Measurements from ENCODE around the gene ATP4A.
A peak's percentile ranks its signal among the peaks of the same experiment; 100 is the strongest.

Gene ATP4A

DNA sequence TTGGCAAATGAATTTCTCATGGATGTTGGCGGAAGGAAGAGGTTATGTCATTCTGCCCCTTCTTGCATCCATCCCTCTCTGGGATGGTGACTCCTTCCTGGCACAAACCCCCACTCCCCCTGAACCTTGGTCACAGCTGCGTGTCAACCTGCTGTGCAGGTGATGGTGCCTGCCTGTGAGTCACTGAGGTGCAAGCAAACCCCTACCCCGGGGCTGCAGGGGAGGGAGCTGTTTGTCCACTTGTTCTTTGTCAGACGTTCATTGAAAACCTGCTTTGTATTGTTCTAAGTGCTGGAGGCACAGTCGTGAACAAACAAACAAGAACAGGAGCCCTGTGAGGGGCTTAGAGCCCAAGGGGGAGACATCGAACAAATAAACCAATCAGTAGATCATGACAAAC, 32.2 kb downstream of the ATP4A start:
- intact Hi-C loops (cut with DNase I) = no loop called here
- no peak for DNase-seq

DNA sequence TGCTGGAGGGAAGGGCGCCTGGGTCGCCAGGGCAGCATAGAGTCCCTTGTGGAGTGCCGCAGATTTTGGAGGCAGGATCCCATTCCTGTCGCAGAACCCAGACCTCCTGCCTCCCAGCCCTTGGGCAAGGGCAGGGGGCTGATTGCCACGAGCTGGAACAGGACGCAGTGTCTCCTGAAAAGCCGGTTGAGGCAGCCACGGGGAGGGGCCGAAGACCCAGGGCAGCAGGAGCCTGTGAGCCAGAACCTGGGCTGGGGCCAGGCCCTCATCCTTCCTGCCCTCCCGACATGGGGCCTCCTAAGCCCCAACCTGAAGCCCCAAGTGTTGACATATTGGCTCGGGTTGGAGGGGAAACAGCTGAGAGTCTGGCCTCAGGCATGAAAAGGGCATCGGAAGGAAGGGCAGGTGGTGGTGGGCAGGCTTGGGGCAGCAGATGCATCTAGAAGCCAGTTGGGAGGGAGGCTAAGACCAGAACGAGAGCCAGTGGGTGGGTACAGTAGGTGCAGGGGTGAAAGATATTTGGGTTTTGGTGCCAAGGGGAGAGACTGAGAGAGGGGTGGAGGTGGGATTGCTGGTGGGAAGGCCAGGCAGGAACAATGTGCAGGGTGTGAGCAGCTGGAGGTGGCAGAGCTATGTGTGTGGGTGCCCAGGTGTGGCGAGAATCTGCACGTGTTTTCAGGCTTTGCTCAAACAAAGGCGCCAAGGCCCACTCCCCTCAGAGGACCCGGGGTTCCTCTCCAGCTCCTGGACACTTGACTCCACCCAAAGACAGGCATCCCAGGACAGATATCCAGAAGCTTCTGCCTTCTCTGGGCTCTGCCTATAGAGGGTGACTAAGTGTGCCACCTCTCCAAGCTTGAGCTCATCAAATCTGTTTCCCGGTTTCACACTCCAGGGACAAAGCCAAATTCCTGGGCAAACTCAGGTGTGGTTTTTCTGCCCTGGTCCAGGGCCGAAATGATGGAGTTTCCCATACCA, 33.9 kb downstream of the ATP4A start:
- no peak for DNase-seq
- intact Hi-C loops (cut with DNase I) = no loop called here

DNA sequence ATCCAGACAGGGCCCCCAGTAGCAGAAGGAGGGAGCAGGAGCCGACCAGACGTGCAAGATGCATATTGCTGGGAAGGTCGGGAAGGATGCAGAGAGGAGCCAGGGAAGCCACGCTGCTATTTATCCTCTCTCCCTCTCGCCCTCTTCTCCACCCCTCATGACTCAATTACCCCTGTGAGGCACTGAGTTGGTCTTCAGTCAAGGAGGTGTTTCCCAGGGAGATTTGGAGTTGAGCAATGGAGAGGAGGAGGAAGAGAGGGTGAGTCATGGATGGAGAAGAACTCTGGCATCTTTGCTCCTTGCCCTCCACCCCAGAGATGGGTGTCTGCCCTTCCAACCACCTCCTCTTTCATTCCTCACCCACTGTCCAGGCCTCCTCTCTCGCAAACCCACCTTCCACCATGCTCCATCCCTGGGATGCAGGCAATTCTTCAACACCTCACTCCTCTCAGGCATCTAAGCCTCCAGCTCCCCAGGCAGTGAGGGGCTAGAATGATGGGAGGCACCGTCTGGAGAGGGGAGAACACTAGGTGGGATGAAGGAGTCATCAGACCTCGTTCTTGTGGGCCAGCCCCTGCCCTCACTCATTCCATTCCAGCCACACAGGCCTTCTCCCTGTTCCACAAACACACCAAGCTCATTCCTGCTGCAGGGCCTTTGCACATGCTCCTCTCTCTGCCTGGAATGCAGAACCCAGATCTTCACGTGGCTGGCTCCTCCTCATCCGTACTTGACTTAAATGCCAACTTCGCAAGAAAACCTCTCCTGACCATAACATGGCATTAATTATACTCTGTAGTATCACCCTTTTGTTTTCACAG, 35.0 kb downstream of the ATP4A start, which contains the start of gene SBSN:
Gene SBSN, minus strand, starts transcription at position 94 of the 821 bp plus-strand sequence. Its CDS starts 30 bp downstream, at position 64.
- intact Hi-C loops (cut with DNase I) = no loop called here
- DNase-seq = no peak

DNA sequence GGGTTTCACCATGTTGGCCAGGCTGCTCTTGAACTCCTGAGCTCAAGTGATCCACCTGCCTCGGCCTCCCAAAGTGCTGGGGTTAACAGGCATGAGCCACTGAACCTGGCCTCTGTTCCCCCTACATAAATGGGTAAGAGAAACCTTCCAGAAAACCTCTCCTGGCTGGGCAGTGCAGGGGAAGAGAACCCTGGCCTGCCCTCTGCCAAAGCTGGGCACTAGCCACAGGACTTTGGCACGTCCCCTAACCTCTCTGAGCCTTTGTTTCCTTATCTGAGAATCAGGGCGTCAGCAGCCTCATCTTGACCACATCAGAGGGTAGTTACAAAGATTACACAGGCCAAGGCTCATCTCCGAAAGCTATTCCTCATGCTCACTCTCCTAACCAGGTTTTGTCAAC, 37.6 kb downstream of the ATP4A start:
- DNase-seq = no peak
- intact Hi-C loops (cut with DNase I) = no loop called here

DNA sequence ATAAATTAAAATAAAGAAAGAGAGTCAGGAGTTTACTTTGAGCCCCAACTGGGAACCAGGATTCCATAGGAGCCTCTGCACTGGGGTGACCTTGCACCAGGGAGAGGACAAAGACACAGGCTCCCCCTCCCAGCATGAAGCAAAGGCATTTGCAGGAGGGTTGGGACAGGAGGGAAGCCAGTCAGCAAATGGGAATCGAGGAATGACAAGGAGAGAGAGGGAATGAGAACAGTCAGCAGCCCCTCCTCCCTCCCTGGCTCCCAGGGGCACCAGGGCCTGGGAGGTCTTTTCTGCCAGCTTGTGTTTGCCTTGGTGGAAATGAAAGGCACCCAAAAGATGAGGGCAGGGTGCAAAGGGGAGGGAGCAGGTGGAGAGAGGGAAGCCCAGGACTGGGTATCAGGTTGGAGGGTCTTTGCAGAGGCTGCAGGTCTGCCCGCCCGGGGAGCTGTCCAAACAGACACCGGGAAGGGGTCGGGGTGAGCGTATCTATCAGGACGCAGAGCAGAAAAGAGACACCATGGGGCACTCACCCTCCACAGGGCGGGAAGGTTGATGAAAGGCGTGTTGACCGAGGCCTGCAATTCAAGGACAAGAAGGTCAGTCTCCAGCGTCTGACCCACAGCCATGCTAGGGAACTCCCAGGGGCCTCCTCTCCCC, 39.1 kb downstream of the ATP4A start:
- intact Hi-C loops (cut with DNase I) = no loop called here
- no peak for DNase-seq

DNA sequence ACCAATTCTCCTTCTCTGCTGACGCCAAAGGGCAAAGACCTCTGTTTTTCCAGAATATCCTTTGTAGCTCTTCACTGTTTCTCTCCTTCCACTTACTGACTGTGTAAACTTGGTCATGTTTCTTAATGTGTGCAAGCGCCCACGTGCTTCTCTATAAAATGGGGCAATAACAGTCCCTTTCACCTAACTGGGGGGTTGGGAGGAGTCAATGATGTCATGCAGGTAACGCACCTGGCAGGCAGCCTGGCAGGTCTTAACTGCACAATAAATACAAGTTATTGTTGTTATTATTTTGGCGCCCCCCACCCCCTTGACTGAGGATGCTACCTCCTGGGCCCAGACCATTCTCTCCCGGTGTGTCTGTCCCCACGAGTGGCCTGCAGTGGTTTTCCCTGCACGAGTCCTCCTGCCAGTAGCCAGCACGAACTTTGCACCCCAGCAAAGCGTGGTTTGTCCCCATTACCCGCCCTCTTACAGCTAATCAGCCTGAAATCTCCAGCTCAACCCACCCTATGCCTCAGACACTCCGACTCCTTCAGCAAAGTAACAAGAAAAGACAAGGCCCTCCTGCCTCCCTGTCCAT, 40.6 kb downstream of the ATP4A start:
- intact Hi-C loops (cut with DNase I) = no loop called here
- DNase-seq = no peak

DNA sequence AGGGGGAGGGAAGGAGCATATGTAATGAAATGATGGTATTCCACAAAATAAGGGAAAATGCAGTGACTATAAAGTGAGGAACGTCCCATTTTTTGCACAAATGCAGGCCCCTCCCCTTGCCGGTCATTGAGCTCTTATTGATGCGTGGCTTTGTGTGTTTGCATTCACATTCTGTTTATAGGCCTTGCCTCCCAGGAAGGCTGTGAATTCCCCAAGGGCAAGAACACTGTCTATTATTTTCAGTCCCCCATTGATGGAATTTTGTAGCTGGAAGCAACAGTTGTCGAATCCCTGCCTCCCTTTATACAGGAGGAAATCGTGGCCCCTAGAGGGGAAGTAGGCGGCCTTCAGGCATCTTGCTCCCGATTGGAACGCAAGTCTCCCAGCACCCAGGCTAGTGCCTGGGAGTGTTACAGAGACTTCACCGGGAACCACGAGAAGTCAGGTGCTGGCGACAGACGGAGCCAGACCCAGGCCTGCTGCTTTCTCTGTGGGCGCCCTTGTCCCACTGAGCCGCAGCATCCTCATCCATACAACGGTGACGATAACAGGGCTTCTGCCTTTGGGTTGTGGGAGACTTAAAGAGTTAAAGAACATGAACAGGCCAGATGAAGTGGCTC, 42.2 kb downstream of the ATP4A start:
- intact Hi-C loops (cut with DNase I) = no loop called here
- DNase-seq = no peak

DNA sequence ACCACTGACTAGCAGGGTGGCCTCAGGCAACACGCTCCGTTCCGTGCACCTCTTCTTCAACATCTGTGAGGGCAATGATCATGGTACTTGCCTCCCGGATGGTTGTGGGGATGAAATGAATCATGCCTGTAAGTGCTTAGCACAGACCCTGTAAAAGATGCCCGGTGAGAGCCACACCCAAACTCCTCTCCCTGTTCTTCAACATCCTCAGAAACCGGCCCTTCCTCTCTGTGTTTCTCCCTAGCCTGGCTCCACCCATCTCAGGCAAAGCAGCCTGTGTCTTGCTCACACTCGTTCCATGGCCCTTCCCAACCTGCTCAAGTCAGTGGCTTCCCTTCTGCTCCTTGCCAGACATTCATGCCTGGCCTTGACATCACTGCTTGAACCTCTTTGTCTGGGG, 44.2 kb downstream of the ATP4A start:
- DNase-seq = no peak
- intact Hi-C loops (cut with DNase I) = no loop called here

DNA sequence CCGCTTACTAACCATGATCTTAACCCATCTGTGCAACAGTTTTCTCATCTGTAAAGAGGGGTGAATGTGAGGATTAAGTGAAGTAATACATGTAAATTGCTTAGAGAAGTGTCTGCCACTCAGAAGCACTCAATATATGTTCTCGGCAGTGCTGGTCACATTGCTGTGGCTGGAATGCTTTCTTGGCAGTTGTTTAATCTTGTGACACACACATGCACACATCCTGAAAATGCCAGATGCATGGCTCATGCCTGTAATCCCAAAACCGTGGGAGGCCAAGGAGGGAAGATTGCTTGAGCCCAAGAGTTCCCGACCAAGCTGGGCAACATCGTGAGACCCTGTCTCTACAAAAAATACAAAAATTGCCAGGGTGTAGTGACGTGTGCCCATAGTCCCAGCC, 45.1 kb downstream of the ATP4A start:
- intact Hi-C loops (cut with DNase I) = no loop called here
- no peak for DNase-seq

DNA sequence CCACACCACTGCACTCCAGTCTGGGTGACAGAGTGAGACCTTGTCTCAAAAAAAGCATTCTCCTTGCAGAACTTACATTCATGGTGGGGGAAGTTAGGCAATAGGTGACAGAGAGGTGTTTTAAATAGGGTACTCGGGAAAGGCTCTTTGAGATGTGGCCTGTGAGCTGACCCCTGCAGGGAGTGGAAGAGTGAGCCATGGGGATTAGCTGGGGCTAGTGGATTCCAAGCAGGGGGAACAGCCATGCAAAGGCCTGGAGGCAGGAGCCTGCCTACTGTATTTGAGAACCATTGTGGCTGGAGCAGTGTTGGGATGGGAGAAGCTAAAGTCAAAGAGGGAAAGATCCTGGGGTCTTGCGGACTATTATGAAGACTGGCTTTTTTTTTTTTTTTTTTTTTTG, 46.1 kb downstream of the ATP4A start:
- intact Hi-C loops (cut with DNase I) = no loop called here
- no peak for DNase-seq

DNA sequence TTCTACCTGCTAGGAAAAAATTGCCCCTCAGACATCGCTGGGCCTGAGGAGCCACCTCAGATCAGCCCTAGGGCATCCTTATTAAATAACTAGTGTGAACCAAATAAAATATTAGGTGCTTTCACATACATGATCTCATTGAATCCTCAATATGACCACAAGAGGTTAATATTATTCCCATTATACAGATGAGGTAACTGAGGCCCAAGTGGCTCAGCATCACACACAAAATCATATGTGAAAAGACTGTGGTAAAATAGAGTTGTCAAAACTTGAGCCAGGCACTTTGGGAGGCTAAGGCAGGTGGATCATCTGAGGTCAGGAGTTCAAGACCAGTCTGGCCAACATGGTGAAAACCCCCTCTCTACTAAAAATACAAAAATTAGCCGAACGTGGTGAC, 47.1 kb downstream of the ATP4A start:
- intact Hi-C loops (cut with DNase I) = no loop called here
- DNase-seq = no peak

DNA sequence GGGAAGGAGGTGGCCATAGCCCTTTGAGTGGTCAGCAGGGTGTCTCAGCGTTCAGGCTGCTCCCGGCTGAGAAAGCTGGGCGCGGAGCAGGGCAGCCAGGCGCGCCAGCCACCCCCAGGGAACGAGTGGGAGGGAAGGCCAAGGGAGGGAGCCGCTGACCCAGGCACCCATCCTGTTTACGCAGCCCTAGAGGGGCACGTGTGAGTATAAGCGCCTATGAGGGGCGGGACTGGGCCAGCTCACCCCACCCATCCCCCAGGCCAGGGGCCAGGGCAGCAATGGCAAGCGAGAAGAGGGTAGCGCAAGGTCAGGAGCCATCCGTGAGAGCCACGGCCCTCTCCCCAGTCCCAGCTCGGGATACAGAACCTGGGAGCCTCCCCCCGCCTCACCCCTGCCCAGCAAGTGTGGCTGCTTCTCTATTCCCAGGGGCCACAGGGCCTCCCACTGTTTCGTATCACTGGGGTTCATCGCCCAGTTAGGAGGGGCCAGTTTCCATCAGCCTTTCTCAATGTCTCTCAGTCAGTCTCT, 49.1 kb downstream of the ATP4A start:
- intact Hi-C loops (cut with DNase I) = no loop called here
- DNase-seq = no peak

DNA sequence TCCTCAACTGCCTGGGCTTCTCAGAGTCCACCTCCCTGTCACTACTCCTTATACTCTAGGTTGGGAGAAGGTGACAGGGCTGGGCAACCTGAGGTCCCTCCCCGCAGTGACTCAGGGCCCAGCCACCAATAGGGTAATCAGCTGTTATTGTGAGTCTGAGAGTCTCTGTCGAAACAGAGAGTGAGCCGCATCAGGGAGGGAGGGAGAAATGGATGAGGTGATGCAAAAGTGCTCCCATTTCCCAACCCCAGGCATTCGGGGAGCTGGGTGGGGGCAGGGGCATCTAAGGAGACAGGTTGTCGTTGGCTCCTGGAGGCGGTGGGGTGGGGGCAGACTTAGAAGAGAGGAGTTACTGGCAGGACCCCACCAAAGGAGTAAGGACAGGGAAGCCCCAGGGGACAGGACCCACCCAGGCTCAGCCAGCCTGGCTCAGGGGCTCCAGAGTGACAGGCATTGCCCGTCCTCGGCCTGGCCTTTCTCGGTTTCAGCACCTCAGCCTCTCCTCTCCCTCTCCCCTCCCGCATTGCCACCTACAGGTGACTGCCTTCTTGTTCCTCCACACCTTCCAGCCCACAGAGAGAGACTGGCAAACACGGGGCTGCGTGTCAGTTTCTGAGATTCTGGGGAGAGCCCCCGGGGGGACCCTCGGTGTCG, 49.7 kb downstream of the ATP4A start, which contains the start of gene DMKN:
Gene DMKN, minus strand, starts transcription at position 22 of the 654 bp plus-strand sequence. CDS start 174 bp downstream, outside the sequence.
- DNase-seq = no peak
- intact Hi-C loops (cut with DNase I) = no loop called here

DNA sequence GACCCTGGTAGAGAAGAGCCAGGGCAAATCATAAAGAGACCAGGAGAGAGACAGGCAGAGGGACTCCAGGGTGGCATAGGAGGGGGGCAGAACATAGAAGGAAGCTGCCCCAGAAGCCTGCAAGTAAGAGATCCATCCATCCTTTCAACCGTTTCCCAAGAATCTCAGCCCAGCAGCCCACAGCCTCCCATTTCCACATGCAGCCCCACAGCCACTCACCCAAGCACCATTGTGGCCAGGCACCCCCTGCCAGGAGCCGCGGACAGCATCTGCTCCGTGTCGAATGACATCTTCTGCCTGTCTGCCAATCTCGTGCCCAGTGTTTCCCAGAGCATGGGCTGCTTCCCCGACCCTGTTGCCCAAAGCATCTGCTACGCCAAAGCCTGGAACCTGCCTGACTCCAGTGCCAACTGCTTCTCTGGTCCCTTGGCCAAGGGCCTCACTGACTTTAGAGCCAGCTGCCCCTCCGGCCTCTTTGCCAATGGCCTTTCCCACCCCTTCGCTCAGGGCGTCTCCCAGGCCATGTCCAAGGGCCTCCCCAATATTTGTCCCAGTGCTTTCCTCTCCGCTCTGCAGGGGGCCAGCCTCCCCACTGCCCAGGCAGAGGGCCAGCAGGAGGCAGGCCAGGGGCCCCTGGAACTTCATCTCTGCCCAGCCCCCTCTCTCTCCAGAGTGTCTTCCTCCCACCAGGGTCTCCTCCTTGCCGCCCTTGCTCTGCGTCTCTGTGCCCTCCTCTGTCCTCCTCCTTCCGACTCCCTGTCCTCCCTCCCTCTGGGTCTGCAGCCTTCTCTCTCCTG, 50.4 kb downstream of the ATP4A start:
- no peak for DNase-seq
- intact Hi-C loops (cut with DNase I) = no loop called here

DNA sequence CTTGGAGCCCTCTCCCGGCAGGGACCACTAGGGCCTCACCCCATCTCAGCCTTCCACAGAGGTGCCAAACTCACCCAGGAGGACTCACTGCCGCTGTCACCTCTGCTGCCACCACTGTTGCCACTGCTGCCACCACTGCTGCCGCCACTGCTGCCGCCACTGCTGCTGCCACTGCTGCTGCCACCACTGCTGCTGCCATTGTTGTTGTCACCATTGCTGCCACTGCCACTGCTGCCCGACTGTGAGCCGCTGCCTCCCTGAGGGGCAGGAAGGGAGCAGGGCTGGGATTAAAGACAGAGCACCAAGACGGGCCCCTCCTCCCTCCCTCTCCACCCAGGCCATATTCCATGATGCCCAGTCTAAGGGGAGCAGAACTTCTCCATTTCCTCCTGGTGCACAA, 52.1 kb downstream of the ATP4A start:
- intact Hi-C loops (cut with DNase I) = loop anchor here (2.0 kb wide), 1 partner anchor 81 kb away; no protein-coding TSS in a partner anchor
- DNase-seq = no peak

DNA sequence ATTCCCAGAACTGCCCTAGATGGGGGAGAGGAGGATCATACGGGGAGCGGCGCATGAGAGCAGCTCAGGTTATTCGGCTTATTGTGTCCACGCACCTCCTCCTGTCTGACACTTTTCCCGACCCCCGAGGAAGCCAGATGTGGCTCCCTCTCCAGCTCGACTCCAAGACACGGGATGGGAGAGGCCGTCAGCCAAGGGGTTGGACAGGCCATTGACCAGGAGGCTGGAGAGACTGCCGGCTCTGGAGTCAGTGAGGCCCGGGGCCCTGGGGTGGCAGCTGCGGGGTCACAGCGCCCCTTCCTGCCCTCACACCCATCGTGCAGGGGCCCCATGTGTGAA, 52.9 kb downstream of the ATP4A start:
- no peak for DNase-seq
- intact Hi-C loops (cut with DNase I) = loop anchor here (2.0 kb wide), 1 partner anchor 82 kb away; no protein-coding TSS in a partner anchor

DNA sequence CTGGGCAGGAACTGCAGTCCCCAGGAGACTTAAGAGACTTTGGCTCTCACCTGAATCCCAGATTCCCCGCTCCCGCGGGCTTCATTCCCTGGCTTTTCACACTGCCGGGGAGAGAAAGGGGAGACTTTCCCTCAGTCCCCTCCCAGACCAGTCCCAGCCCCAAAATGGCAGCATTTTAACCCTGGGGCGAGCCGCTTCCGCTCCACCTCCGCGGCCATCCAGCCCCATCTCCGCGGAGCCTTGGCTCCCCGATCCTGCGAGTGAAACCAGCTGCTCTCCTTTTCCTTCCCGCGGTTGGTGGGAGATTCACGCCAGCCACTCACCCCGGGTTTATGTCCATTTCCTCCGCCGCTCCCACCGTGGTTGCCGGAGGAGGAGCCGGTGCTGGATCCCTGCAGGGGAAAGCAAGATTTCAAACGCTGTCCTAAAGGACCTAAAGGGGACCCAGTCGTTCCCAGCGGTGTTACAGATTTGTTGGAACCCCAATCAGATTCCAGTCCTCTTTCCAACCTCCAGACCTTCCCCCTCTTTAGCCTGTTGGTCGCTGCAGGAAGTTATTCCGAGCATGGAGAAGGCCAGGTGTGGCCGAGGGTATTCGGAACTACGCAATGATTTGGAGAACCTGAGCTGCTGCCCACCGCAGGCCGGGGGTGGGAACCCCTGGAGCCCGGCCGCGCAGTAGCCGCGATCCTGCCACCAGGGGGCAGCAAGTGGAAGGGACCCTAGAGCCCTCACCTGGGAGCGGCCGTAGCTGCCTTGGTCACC, 53.4 kb downstream of the ATP4A start:
- peak; percentile 54 to 95 (median 76) for DNase-seq
- intact Hi-C loops (cut with DNase I) = loop anchor here (2.0 kb wide), 1 partner anchor 83 kb away; no protein-coding TSS in a partner anchor

Data from posterior cingulate gyrus (tissue), 11 donors.